GM18517 (cell line): ENCODE measurements around the gene OR11L1.

Experiments used
- ATAC-seq: cut with Tn5 transposase; IDR thresholded peaks from one replicate; pipeline ENCODE4 v1.9.1; 2021; ENCODE audit warnings: mild to moderate bottlenecking, moderate library complexity; ENCODE audit not compliant: unreplicated experiment

OR11L1 gene, protein sequence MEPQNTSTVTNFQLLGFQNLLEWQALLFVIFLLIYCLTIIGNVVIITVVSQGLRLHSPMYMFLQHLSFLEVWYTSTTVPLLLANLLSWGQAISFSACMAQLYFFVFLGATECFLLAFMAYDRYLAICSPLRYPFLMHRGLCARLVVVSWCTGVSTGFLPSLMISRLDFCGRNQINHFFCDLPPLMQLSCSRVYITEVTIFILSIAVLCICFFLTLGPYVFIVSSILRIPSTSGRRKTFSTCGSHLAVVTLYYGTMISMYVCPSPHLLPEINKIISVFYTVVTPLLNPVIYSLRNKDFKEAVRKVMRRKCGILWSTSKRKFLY

DNA sequence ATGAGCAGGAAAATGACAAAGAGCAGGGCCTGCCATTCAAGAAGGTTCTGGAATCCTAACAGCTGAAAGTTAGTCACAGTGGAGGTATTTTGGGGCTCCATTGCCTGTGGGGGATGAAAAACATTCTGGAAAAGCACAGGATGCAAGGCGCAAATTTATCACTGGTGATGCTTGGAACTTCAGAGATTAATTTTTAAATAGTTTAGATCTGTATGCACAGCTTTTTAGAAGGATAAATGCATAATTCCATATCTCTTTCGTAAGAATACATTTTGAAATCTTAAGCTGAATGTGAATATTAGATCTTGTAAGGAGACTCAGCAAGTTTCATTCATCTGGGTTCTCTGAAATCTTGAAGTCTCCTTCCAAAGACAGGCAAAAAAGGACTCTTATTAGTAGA lies at the start of gene OR11L1:
Gene OR11L1, minus strand, starts transcription at position 101 of the 400 bp plus-strand sequence. Its CDS starts 0 bp downstream, at position 101.
- ATAC-seq: no peak

DNA sequence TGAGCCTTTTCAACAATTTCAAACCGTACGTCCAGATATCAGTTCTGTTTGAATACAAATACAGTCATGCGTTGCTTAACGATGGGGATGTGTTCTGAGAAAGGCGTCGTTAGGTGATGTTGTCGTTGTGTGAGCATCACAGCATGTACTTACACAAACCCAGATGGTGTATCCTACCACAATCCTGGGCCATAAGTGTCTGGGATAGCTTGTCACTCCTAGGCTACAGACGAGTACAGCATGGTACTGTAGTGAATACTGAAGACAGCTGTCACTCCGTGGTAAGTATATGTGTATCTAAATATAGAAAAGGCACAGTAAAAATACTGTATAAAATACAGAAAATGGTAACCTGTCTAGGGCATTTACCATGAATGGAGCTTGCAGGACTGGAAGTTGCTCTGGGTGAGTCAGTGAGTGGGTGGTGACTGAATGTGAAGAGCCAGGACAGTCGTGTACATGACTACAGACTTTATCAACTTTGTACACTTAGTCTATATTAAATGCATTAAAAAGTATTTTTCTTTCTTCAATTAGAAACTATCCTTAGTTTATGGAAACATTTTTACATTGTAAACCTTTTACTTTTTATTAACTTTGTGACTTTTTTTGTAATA lies 43.2 kb upstream of the OR11L1 start:
- ATAC-seq: no peak

DNA sequence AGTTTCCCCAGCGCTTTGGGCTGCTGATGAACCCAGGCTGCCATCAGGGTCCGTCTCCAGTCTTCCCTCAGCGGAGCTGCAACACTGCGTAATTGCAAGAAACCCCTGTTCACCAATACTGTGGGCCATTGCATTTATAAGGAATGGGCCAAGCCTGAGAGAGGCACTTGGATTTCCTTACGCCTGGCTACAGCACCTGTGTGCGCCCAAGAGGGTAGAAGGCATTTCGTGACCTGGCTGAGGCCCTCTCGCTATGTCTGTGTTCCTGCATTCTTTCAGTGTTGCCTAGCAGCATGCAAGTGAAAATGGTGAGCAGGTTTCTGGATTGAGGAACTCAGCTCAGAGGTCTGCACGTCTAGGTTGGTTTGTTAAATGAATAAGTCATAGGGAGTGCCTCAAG lies 41.6 kb upstream of the OR11L1 start:
- no peak for ATAC-seq

DNA sequence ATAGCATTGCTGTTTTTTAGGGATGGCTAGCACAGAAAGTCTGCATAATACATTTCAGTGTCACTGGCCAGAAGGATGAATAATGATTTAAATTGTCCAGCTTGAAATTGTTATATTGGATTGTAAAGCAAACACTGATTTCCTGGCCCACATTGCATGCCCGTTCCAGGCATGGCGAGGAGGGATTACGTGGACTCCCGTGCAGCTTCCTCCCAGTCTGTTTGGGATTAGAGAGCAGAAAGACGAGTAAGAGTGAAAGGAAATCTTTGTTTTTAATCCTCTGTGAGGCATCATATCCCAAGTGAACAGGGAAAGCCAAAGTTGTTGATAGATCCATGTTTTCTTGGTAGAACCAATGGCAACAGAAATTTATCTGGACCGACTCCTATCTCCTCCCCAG lies 23.7 kb upstream of the OR11L1 start:
- ATAC-seq: no peak

DNA sequence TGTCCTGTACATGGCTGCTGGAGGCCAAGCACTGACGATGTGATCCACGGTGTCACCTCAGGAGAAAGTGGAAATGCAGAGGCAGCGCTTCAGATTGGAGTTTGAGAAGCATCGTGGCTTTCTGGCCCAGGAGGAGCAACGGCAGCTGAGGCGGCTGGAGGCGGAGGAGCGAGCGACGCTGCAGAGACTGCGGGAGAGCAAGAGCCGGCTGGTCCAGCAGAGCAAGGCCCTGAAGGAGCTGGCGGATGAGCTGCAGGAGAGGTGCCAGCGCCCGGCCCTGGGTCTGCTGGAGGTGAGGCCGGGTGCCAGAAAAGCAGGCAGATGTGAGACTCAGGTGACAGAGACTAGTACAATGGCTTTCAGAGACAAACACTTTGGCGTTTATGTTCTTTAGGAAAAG lies 22.9 kb upstream of the OR11L1 start:
- no peak for ATAC-seq

DNA sequence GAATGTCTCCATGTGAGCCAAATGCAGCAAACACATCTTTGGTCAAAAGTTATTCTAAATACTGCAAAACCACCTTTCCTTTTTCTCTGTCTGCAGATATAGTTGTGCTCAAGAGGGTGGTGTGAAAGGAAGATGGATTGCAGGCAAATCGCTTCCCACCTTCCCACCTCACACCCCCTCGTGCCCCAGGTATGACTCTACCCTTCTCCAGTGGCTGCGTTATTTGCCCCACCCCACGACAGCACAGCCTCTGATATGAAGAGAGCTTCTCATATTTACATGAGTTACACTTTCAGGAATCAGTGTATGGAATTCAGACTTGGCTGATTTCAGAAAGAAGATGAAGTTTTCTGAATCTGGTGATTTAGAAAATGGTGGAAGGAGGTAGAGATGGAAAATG lies 21.1 kb upstream of the OR11L1 start:
- no peak for ATAC-seq

DNA sequence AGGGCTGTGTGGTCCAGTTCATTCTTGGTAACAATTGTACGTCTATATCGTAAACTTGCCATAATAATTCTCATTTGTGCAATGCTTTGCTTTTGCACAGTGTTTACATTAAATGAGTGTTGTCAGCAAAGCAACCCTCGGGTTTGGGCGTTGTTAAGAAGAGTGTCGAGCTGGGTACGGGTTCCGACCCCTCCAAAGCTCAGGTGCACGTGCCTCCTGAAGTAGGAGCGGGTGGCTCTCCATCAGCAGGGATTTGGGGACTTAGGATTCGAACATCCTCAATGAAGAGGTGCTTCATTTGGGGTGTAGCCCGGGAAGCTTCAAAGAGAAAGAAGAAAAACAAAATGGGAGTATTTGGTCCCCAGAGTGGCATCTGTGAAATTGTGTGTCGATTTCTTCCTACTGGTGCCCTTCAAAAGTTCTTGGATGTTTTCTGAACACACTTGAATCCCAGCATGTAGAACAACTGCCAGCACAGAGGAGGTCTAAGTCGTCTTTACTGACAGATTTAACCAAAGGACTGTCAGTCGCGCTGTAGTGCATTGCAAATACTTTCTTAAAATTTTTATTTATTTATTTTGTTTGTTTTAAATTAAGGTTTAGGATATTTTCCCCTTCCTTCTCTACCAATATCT lies 16.4 kb upstream of the OR11L1 start:
- no peak for ATAC-seq

DNA sequence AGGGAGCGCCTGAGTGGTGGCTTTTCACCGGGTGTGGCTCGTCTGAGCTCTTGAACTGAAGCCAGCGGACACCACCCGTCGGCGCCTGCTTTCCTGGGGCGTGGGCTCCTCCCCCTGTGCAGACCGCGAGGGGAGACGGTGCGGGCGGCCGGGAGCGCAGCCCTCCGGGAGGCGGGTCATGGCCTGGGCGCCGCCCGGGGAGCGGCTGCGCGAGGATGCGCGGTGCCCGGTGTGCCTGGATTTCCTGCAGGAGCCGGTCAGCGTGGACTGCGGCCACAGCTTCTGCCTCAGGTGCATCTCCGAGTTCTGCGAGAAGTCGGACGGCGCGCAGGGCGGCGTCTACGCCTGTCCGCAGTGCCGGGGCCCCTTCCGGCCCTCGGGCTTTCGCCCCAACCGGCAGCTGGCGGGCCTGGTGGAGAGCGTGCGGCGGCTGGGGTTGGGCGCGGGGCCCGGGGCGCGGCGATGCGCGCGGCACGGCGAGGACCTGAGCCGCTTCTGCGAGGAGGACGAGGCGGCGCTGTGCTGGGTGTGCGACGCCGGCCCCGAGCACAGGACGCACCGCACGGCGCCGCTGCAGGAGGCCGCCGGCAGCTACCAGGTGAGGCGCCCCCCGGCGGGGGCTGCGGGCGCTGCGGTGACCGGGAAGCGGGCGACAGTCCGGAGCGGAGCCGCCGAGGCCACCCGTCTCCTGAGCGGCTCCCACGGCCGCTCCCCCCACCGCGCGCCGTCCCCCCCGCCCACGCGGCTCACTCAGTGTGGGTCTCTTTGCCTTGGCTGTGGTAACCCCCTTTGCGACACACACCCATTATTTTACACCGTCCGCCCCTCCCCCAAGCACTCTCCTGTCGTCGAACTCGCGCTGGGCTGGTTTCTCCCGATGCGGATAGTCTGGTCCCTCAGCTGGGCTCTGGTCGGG lies 15.6 kb upstream of the OR11L1 start, which contains the start of gene TRIM58:
Gene TRIM58, plus strand, starts transcription at position 119 of the 916 bp plus-strand sequence. Its CDS starts 60 bp downstream, at position 179.
- ATAC-seq: no peak

DNA sequence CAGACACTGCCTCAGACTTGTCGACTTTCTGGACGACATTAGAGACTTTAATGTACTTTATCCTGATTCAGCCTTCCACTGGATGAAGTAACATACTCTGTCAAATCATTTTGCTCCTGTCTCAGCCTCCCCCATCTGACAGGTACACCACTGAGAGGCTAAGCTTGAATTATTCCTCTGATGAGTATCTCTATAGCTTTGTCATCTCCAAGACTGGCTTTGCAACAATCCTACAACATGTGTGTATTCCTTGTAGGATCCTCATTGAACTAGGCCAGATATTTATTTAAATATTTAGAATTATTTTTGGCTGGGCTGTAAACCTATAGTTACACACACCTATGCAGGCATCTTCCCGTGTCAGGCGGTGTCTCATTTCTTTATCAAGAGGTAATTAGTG lies 14.2 kb upstream of the OR11L1 start:
- ATAC-seq: no peak

DNA sequence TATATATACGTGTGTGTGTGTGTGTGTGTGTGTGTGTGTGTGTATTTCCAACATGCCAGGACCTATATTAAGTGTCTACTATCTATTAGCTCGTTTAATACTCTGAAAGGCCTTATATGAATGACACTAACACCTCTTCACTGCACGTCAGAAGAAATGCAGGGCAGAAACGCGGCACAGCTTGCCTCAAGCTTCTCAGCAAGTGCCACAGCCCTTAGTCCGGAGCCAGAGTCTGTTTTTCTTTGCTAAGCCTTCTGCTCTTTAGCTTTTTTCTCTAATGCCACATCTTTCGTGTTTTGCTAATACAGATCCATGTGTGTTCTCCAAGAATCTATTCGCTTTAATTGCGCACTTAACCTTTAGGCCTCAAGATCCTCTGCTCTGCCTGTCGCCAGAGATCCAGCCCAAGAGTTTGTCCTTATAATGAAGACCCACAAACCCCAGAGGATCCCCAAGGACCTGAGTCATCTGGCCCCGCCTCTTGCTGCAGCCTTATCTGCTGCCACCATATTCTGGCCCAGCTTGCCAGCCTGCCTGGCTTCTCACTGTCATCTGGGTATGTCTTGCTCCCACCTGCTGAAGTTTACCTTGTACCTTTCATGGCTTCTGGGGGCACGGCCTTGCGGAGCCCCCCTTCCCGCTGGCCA lies 13.3 kb upstream of the OR11L1 start:
- no peak for ATAC-seq

DNA sequence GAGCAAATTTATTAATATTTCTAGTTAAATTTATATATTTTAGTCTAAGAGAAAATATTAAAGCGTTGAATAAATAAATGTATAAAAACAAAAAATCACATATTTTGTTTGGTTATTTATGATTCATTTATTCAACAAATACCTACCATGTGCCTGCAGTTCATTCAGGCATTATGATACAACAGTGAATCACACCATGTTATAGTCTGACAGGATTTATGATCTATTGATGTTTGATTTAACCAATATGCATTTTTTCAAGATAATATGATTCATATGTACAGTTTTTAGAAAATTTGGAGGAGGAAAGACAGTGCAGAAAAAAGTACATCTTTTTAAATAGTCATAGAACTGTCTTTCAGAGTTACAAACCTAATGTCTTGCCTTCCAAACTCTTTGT lies 7.9 kb upstream of the OR11L1 start:
- no peak for ATAC-seq

DNA sequence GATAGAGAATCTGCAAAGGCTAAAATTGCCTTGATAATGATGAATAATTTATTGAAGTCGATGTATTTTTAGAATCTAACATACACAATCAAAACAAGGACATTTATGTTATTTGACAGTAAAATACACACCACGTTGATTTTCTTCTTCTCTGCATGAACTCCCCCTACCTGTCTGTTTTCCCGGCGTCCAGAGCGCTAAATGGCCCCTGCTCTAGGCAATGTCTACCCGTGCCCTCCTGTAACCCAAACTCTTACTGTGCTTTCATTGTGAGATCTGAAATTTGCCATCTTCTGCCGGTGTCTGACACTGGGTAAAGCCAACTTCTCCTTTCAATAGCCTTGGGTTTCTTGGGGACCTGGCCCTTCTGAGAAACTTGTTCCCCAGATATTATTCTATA lies 6.7 kb upstream of the OR11L1 start:
- no peak for ATAC-seq

DNA sequence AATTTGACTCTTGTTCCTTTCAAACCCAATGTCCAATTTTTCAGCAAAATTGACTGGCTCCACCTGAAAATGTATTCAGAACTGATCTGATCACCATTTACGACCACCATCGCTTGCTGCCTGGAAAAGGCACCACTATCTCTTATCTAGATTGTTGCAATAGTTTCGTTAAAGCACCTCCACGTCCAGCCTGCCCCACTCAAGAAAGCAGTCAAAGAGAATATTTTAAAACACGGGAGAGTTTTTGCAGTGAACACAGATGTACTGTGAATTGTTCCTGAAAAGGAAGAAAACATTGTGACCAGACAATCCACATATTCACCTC lies 4.0 kb upstream of the OR11L1 start:
- ATAC-seq: no peak

DNA sequence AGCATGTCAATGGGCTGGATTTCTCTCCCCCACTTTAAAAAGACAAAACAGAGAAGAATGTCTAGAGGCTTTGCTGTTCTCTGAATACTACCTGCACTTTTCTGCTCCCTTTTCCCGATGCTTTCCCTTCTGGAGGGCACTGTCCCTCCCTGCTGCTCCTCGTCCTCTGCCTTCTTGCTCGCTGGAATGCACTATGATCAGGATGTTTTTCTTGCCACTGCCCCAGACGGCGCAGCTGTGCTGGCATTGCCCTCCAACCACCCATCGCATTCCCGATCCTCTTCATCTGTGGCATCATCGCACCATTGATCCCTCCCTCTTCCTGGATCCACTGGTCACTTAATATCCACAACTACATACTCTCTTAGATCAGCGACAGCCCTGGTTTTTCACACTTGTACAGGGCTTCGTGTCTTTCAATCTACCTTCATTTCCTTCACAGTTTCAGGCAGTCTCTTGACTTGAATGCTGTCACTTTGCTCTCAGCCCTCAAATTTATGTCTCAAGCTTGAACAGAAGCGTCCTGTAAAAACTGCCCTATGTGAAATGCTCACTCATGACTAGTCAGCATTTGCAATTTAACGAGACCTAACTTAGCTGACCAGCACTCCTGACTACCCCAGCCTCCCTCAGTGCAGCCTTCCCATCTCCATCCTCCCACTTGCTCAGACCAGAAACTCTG lies 3.5 kb upstream of the OR11L1 start:
- no peak for ATAC-seq

DNA sequence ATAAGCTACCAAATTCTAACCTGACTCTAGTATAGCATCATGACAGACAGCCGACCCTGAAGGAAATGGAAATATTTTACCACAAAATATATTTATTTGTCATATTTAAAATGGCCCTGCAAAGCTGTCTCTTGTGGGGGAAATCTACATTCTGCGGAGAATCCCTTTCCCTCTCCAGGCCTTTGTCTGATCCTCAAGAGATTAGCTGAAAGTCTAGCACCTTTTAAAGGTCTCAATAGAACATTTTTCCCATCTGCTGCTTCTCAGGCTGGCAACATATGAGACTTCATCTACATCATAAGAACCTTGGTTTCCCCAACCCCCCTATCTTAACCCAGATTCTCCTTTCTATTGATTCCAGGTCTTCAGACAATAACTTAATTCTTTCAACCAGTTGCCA lies 1.7 kb upstream of the OR11L1 start:
- ATAC-seq: no peak

DNA sequence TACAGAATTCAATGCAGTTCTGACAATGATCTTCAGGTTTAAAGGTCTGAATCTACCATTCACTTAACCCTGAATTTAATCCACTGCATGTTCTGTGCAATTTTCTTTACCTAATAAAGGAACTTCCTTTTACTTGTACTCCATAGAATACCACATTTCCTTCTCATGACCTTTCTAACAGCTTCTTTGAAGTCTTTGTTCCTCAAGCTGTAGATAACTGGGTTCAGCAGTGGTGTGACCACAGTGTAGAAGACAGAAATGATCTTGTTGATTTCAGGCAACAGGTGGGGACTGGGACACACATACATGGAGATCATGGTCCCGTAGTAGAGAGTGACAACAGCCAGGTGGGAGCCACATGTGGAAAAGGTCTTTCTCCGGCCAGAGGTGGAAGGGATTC lies 878 bp downstream of the OR11L1 start:
- no peak for ATAC-seq

DNA sequence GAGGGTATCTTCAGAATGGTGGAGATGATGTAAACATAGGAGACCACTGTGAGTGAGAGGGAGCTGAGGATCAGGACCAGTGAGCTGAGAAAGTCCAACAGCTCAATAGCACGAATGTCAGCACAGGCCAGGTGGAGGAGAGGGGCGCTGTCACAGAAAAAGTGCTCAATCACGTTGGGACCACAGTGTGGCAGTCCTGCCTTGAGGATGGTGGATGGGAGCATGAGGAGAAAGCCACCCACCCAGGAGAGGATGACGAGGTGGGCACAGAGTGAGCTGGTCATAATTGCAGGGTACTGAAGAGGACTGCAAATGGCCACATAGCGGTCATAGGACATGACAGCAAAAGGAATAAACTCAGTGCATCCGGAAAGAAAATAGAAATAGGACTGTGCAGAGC lies 8.1 kb downstream of the OR11L1 start:
- no peak for ATAC-seq

DNA sequence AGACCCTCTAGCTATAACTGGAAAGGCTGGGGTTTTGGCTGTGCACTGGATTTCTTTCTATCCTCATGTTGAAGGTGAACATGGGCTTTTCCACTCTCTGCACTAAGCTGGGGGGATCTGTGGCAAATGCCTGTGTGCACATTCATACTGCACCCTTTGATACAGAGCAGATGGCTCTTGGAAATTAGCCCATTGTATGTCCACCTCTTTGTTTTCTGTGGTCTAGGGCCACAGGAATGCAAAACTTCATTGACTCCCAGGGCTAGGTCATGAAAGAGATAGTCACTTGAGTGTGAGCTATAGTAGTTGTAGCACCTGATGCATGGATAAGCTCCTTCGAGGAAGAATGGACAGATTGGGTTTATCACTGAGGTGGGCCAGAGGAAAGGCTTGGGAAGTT lies 12.0 kb downstream of the OR11L1 start:
- no peak for ATAC-seq

DNA sequence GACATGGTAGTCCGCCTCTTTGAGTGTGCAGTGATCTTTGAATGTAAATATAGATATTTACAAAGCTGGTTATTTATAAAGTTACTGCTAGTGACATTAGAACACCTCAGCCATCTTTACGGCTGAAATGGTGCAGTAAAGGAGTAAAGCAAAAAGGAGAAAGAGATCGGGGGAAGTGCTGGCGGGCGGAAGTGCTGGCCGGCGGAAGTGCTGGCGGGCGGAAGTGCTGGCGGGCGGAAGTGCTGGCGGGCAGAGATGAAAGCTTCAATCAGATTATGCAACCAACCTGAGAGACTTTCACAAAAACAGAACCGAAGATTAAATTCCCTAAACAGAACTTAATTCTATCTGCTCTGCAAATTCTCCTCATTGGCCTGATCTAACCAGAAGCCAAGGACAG lies 16.3 kb downstream of the OR11L1 start:
- ATAC-seq: no peak

DNA sequence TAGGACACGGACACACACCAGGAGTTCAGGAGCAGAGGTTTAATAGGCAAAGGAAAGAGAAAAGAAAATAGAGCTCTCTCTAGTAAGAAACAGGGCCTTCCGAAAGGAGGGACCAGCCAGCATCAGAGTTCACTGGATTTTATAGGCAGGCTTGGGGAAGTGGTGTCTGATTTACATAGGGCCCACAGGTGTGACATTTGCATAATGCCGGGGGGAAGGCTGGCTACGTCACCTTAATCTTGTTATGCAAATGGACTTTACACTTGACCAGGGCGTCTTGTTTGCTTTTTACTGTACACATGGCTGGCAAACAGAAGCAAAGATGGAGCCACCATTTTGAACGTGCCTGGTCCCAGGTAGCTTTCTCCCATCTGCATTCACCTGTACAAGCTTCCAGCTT lies 17.7 kb downstream of the OR11L1 start, which contains the start of gene OR14A16:
Gene OR14A16, minus strand, starts transcription at position 97 of the 400 bp plus-strand sequence. CDS start 8,390 bp downstream, outside the sequence.
- no peak for ATAC-seq
